Astrocyte (in vitro differentiated cells and primary cell): ENCODE results near the gene LDLRAD4.

Experiments used
- EZH2 ChIP-seq: IDR thresholded peaks from 2 replicates; pipeline ENCODE4 v1.6.1; 2012; ENCODE audit warnings: mild to moderate bottlenecking, low read length, inconsistent platforms; ENCODE audit not compliant: insufficient read depth
- TF ChIP-seq, protein P1 (sequence below): IDR thresholded peaks from 2 replicates; pipeline ENCODE4 v1.5.1; 2011; ENCODE audit warnings: low read depth, mild to moderate bottlenecking, inconsistent platforms, low read length, moderate library complexity; ENCODE audit not compliant: insufficient read depth

DNA sequence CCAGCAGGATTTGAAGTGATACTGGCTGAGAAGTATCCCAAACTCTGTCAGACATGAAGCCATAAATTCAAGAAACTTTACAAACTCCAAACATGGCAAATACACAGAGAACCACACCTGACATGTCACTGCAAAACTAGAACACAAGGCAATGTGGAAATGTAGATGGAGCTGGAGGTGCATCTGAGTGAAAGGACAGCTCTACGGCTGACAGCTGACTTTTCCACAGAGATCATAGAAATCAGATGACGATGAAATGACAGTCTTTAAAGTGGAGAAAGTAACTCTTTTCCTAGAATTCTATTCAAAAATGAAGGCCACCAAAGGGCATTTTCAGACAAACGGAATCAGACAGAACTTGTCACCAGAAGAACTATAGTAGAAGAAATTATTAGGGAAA is 97.5 kb downstream of the LDLRAD4 start:
- TF ChIP-seq, protein P1, sequence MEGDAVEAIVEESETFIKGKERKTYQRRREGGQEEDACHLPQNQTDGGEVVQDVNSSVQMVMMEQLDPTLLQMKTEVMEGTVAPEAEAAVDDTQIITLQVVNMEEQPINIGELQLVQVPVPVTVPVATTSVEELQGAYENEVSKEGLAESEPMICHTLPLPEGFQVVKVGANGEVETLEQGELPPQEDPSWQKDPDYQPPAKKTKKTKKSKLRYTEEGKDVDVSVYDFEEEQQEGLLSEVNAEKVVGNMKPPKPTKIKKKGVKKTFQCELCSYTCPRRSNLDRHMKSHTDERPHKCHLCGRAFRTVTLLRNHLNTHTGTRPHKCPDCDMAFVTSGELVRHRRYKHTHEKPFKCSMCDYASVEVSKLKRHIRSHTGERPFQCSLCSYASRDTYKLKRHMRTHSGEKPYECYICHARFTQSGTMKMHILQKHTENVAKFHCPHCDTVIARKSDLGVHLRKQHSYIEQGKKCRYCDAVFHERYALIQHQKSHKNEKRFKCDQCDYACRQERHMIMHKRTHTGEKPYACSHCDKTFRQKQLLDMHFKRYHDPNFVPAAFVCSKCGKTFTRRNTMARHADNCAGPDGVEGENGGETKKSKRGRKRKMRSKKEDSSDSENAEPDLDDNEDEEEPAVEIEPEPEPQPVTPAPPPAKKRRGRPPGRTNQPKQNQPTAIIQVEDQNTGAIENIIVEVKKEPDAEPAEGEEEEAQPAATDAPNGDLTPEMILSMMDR: no peak
- TF ChIP-seq EZH2: no peak
